ENCODE results near the gene FOXK2. TPM values are rescaled to one million over a fixed set of nuclear protein-coding genes. Genes with fewer than 3 reads are reported as not detected.

The FOXK2 gene
- total and polyA plus RNA-seq, 2 donors (not counting 3 experiments of a cell fraction or from before 2014, with no cell fraction given): 33.4 to 79.3 TPM

GRCh38 chr17:82614095-82614631, 94.6 kb downstream of the FOXK2 start:
- no peak overlapping the region for H3K4me3 ChIP-seq (replicated peaks in 1 of 3; ENCODE audit: insufficient read depth in 1 of 3, low read depth in 1 of 3, low read length in 3 of 3)
- no peak overlapping the region for H2AFZ ChIP-seq (ENCODE audit: low read depth, low read length)
- no peaks in the 10 kb centered on the region for H3K9me3 ChIP-seq (replicated peaks; ENCODE audit: control insufficient read depth, insufficient read depth, low read length)
- no peaks in the 10 kb centered on the region for H3K4me1 ChIP-seq (ENCODE audit: control insufficient read depth, extremely low read depth, insufficient read depth, low read length)
- TF ChIP-seq EZH2 (IDR thresholded peaks at IDR 0.05; ENCODE audit: borderline replicate concordance, low read depth, low read length, severe bottlenecking) (no peak), GATA2 (IDR thresholded peaks at IDR 0.05; ENCODE audit: insufficient read depth, insufficient read length, low read depth, low read length) (no peak), JUN (IDR thresholded peaks at IDR 0.05; ENCODE audit: borderline replicate concordance, insufficient read depth, insufficient read length, low read depth) (no peak), CTCF (IDR thresholded peaks at IDR 0.05; ENCODE audit: extremely low read depth in 1 of 2, insufficient read depth in 1 of 2, low read depth in 1 of 2, low read length in 2 of 2) (no peak), POLR2A (IDR thresholded peaks at IDR 0.05; ENCODE audit: low read depth, low read length) (no peak), MYC (IDR thresholded peaks at IDR 0.05; ENCODE audit: low read depth, low read length) (no peak), MAX (IDR thresholded peaks at IDR 0.05; ENCODE audit: insufficient read depth, insufficient read length) (no peak), FOS (IDR thresholded peaks at IDR 0.05; ENCODE audit: borderline replicate concordance, insufficient read depth, low read length) (no peak), POLR2AphosphoS5 (IDR thresholded peaks at IDR 0.05; ENCODE audit: insufficient read depth, low read depth, low read length) (no peak)
- H3K27ac ChIP-seq (ENCODE audit: insufficient read depth, low read depth, low read length): no peak overlapping the region
- H3K36me3 ChIP-seq (ENCODE audit: control insufficient read depth in 2 of 2, extremely low read depth in 1 of 2, insufficient read depth in 2 of 2, low read length in 2 of 2): peaks cover 13 to 32% of the 10 kb centered on the region in 2 experiments
- DNase-seq (ENCODE audit: low read depth, low spot score) (no peak), FAIRE-seq (no peak)
- H4K20me1 ChIP-seq (replicated peaks; ENCODE audit: control insufficient read depth, extremely low read depth, insufficient read depth, low read length): no peaks in the 10 kb centered on the region
- ChIA-PET POLR2A (no interaction called here), CTCF (no interaction called here)
- BruUV-seq (replicated peaks): no TSS peak
- no peaks in the 10 kb centered on the region for H3K9me1 ChIP-seq (replicated peaks; ENCODE audit: control insufficient read depth, extremely low read depth, insufficient read depth, low read length)
- dilution Hi-C loops (cut with MboI; ENCODE audit: extremely low pct_ligation_motif_present, low sequenced_read_pairs): no loop called here
- no peak overlapping the region for H3K4me2 ChIP-seq (ENCODE audit: insufficient read depth, low read length)
- H3K27me3 ChIP-seq (ENCODE audit: control insufficient read depth in 2 of 2, insufficient read depth in 2 of 2, low read length in 2 of 2): no peaks in the 10 kb centered on the region
- no peaks in the 10 kb centered on the region for H3K79me2 ChIP-seq (ENCODE audit: control insufficient read depth, insufficient read depth, low read length)
- H3K9ac ChIP-seq (replicated peaks; ENCODE audit: extremely low read depth, insufficient read depth, low read length): no peak overlapping the region
- intact Hi-C loops (cut with micrococcal nuclease): no loop called here

Measured in endothelial cell of umbilical vein (primary cell).